ENCODE measurements around the gene THUMPD2. TPM values are rescaled to one million over a fixed set of nuclear protein-coding genes. Genes with fewer than 3 reads are reported as not detected.
"Not testable (repeated sequence)": the region's sequence is repeated elsewhere in the genome, so short reads cannot be mapped to it uniquely, and the experiment has no call there.

The THUMPD2 gene
- total RNA-seq, 3 donors from 2014 or later (not counting 1 experiment from before 2014, with no cell fraction given): 12.7 to 17.8 (median 13.4) TPM

DNA sequence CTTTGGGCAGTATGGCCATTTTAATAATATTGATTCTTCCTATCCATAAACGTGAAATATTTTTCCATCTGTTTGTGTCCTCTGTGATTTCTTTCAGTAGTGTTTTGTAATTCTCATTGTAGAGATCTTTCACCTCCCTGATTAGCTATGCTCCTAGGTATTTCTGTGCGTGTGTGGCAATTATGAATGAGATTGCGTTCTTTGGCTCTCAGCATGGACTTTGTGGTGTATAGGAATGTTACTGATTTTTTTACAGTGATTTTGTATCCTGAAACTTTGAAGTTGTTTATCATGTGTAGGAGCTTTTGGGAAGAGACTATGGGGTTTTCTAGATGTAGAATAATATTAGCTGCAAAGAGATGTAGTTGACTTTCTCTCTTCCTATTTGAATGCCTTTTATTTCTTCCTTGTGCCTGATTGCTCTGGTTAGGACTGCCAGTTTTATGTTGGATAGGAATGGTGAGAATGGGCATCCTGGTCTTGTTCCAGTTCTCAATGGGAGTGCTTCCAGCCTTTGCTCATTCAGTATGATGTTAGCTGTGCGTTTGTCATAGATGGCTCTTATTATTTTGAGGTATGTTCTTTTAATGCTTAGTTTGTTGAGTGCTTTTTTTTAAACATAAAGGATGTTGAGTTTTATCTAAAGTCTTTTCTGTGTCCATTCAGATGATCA lies 27.0 kb upstream of the THUMPD2 start:
- ATAC-seq: no peak
- 87% methylated on average over 3 of the region's 4 CpGs for WGBS (ENCODE audit: insufficient coverage)
- no peaks in the 10 kb centered on the region for H3K27me3 ChIP-seq (ENCODE audit: control insufficient read depth, insufficient read depth, low read length)
- H3K4me1 ChIP-seq (ENCODE audit: control insufficient read depth, insufficient read depth, low read length): no peaks in the 10 kb centered on the region
- Mint-ChIP-seq H3K9me3 (peaks cover 4 to 6% of the 10 kb centered on the region in 2 donors), H3K27me3 (ENCODE audit: low read depth in 2 of 2) (peaks cover 0 to 3% of the 10 kb centered on the region in 2 donors), H3K27ac (no peak overlapping the region), H3K36me3 (no peaks in the 10 kb centered on the region), H3K4me1 (no peaks in the 10 kb centered on the region), H3K4me3 (no peak overlapping the region)
- H3K27ac ChIP-seq (ENCODE audit: low read length): no peak overlapping the region
- no peaks in the 10 kb centered on the region for H3K36me3 ChIP-seq (ENCODE audit: control insufficient read depth, insufficient read depth, low read length)
- H3K9me3 ChIP-seq (ENCODE audit: control insufficient read depth, insufficient read depth, low read length): no peaks in the 10 kb centered on the region
- intact Hi-C loops (cut with micrococcal nuclease): no loop called here
- no peak overlapping the region for H3K4me3 ChIP-seq (ENCODE audit: low read length)
- no peak for DNase-seq
- TF ChIP-seq, protein P1, sequence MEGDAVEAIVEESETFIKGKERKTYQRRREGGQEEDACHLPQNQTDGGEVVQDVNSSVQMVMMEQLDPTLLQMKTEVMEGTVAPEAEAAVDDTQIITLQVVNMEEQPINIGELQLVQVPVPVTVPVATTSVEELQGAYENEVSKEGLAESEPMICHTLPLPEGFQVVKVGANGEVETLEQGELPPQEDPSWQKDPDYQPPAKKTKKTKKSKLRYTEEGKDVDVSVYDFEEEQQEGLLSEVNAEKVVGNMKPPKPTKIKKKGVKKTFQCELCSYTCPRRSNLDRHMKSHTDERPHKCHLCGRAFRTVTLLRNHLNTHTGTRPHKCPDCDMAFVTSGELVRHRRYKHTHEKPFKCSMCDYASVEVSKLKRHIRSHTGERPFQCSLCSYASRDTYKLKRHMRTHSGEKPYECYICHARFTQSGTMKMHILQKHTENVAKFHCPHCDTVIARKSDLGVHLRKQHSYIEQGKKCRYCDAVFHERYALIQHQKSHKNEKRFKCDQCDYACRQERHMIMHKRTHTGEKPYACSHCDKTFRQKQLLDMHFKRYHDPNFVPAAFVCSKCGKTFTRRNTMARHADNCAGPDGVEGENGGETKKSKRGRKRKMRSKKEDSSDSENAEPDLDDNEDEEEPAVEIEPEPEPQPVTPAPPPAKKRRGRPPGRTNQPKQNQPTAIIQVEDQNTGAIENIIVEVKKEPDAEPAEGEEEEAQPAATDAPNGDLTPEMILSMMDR (IDR thresholded peaks at IDR 0.05): no peak

DNA sequence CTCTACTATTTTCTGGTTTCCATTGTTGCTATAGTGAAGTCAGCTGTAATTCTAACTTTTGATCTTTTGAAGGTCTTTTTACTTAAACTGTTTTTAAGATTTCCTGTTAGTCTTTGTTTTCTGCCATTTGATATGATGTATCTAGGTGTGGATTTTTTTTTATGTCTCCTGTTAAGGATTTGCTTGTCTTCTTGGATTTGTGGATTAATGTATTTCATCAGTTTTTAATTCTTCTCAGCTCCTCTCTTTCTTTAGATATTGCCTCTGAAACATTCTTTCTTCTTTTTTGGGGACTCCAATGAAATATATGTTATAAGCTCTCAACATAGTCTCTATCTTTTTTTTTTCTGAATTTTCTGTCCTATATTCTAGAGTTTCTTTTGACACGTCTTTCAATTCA lies 24.8 kb upstream of the THUMPD2 start:
- H3K9me3 ChIP-seq (ENCODE audit: control insufficient read depth, insufficient read depth, low read length): no peaks in the 10 kb centered on the region
- Mint-ChIP-seq H3K4me3 (no peak overlapping the region), H3K27me3 (ENCODE audit: low read depth in 2 of 2) (peaks cover 6 to 17% of the 10 kb centered on the region in 2 donors), H3K36me3 (no peaks in the 10 kb centered on the region), H3K4me1 (no peaks in the 10 kb centered on the region), H3K9me3 (peaks cover 6% of the 10 kb centered on the region in 2 donors), H3K27ac (no peak overlapping the region)
- DNase-seq (no peak), ATAC-seq (no peak)
- TF ChIP-seq, protein P1 (IDR thresholded peaks at IDR 0.05): no peak
- no peak overlapping the region for H3K27ac ChIP-seq (ENCODE audit: low read length)
- no peak overlapping the region for H3K4me3 ChIP-seq (ENCODE audit: low read length)
- H3K36me3 ChIP-seq (ENCODE audit: control insufficient read depth, insufficient read depth, low read length): no peaks in the 10 kb centered on the region
- intact Hi-C loops (cut with micrococcal nuclease): no loop called here
- no peaks in the 10 kb centered on the region for H3K27me3 ChIP-seq (ENCODE audit: control insufficient read depth, insufficient read depth, low read length)
- no peaks in the 10 kb centered on the region for H3K4me1 ChIP-seq (ENCODE audit: control insufficient read depth, insufficient read depth, low read length)
- no CpG with 5 or more reads among the region's 1 CpG for WGBS (ENCODE audit: insufficient coverage)

DNA sequence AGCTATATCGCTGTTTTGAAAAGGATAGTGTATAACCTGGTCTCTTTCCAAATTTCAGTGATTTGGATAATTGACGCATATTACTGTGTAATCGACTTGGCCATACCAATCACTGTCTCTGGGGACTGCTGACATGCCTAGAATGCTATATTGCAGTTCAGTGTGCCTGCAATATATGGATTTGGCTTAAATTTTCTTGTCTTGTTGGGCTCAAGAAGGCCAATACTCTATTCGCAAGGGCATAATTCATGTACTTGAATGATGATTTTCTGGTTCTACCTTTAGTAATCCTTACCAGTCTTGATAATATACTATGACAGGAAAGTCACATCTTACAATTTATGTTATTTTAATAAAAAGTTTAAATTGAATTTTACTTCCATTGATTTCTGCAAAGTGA lies 21.7 kb upstream of the THUMPD2 start:
- H3K27ac Mint-ChIP-seq: no peak overlapping the region
- Histone ChIP-seq H3K4me3 (ENCODE audit: low read length) (no peak overlapping the region), H3K27me3 (ENCODE audit: control insufficient read depth, insufficient read depth, low read length) (no peaks in the 10 kb centered on the region), H3K9me3 (ENCODE audit: control insufficient read depth, insufficient read depth, low read length) (no peaks in the 10 kb centered on the region), H3K27ac (ENCODE audit: low read length) (no peak overlapping the region), H3K36me3 (ENCODE audit: control insufficient read depth, insufficient read depth, low read length) (no peaks in the 10 kb centered on the region), H3K4me1 (ENCODE audit: control insufficient read depth, insufficient read depth, low read length) (no peaks in the 10 kb centered on the region)
- TF ChIP-seq, protein P1 (IDR thresholded peaks at IDR 0.05): no peak
- intact Hi-C loops (cut with micrococcal nuclease): no loop called here
- no peaks in the 10 kb centered on the region for H3K36me3 Mint-ChIP-seq
- H3K4me3 Mint-ChIP-seq: no peak overlapping the region
- peaks cover 6 to 23% of the 10 kb centered on the region in 2 donors for H3K27me3 Mint-ChIP-seq (ENCODE audit: low read depth in 2 of 2)
- peaks cover 6% of the 10 kb centered on the region in 2 donors for H3K9me3 Mint-ChIP-seq
- H3K4me1 Mint-ChIP-seq: no peaks in the 10 kb centered on the region
- whole genome bisulfite sequencing (ENCODE audit: insufficient coverage): 68% methylated on average over 3 of the region's 4 CpGs
- no peak for ATAC-seq
- no peak for DNase-seq

DNA sequence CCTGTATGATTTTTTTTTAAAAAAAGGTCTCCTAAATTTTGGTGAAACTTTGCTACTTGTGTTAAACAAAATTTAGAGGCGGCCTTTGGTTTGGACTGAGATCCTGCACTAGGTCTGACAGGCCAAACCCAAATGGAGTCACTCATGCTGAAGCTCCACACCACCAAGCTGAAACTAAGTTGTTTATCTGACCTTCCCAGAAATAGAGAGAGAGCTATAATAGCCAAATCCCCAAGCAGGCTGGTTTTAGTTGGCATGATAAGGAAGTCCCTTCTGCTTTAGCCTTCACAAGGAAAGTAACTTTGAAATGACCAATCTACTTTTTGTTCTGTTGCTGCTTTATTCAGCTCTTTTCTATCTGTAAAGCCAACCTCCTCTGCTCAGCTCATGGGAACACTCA lies 17.1 kb upstream of the THUMPD2 start:
- Mint-ChIP-seq H3K27me3 (ENCODE audit: low read depth in 2 of 2) (peaks cover 6 to 23% of the 10 kb centered on the region in 2 donors), H3K27ac (no peak overlapping the region), H3K36me3 (no peaks in the 10 kb centered on the region), H3K4me3 (no peak overlapping the region), H3K4me1 (no peaks in the 10 kb centered on the region), H3K9me3 (peaks cover 0 to 4% of the 10 kb centered on the region in 2 donors)
- intact Hi-C loops (cut with micrococcal nuclease): no loop called here
- no peak overlapping the region for H3K4me3 ChIP-seq (ENCODE audit: low read length)
- H3K9me3 ChIP-seq (ENCODE audit: control insufficient read depth, insufficient read depth, low read length): no peaks in the 10 kb centered on the region
- H3K4me1 ChIP-seq (ENCODE audit: control insufficient read depth, insufficient read depth, low read length): no peaks in the 10 kb centered on the region
- DNase-seq: no peak
- TF ChIP-seq, protein P1 (IDR thresholded peaks at IDR 0.05): no peak
- no peaks in the 10 kb centered on the region for H3K27me3 ChIP-seq (ENCODE audit: control insufficient read depth, insufficient read depth, low read length)
- WGBS (ENCODE audit: insufficient coverage): 100% methylated on average over 1 of the region's 1 CpG
- H3K27ac ChIP-seq (ENCODE audit: low read length): no peak overlapping the region
- ATAC-seq: no peak
- no peaks in the 10 kb centered on the region for H3K36me3 ChIP-seq (ENCODE audit: control insufficient read depth, insufficient read depth, low read length)

DNA sequence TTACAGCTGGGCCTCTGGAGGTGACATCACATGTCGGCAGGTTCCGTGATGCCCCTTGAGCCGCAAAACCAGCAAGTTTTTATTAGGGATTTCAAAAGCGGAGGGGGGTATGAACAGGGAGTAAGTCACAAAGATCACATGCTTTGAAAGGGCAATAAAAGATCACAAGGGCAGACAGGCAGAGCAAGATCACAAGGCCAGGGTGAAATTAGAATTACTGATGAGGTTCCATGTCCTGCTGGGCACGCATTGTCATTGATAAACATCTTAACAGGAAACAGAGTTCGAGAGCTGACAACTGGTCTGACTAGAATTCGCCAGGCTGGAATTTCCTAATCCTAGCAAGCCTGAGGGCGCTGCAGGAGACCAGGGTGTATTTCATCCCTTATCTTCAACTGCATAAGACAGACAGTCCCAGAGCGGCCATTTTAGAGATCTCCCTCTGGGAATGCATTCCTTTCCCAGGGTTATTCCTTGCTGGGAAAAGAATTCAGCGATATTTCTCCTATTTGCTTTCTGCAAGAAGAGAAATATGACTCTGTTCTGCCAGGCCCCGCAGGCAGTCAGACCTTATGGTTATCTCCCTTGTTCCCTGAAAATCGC lies 11.3 kb upstream of the THUMPD2 start:
- DNase-seq; ATAC-seq; H3K4me3 ChIP-seq (ENCODE audit: low read length); H3K4me1 Mint-ChIP-seq; H3K36me3 ChIP-seq (ENCODE audit: control insufficient read depth, insufficient read depth, low read length); H3K4me3 Mint-ChIP-seq; H3K27ac Mint-ChIP-seq; H3K36me3 Mint-ChIP-seq; H3K9me3 ChIP-seq (ENCODE audit: control insufficient read depth, insufficient read depth, low read length); H3K4me1 ChIP-seq (ENCODE audit: control insufficient read depth, insufficient read depth, low read length); H3K27ac ChIP-seq (ENCODE audit: low read length); H3K27me3 ChIP-seq (ENCODE audit: control insufficient read depth, insufficient read depth, low read length); intact Hi-C loops (cut with micrococcal nuclease); H3K9me3 Mint-ChIP-seq: not testable (repeated sequence)
- H3K27me3 Mint-ChIP-seq (ENCODE audit: low read depth in 2 of 2): peaks cover 11 to 13% of the 10 kb centered on the region in 2 donors
- 91% methylated on average over 12 of the region's 12 CpGs for WGBS (ENCODE audit: insufficient coverage)

All from natural killer cell (primary cell).